ENCODE data around the gene FCHSD2.

Gene FCHSD2

DNA sequence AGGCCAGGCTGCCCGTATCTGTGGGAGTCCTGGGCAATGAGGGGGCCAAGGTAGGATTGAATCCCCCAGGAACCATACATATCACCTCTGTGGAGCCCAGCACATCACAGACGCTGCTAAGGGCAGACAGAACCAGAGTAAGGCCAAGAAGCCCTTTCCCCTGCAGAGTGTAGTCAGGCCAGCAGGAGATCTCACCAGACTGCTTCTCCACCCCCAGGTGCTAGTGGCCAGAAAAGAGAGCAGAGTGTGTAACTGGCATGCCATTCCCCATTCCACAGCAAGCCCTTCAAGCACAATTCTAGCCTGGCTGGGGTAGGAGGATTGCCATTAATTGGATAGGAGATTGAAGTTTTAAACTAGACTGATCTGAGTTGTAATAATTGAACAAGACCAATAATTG, 28.0 kb upstream of the FCHSD2 start:
- no peak for DNase-seq (ENCODE audit: low read depth)
- TF ChIP-seq MAX (IDR thresholded peaks at IDR 0.05; ENCODE audit: low read depth, low read length) (no peak), POLR2A (IDR thresholded peaks at IDR 0.05; ENCODE audit: extremely low read depth, insufficient read length) (no peak), MYC (IDR thresholded peaks at IDR 0.05; ENCODE audit: low read depth, low read length) (no peak), CTCF (IDR thresholded peaks at IDR 0.05; ENCODE audit: low read depth, low read length) (no peak)
- H3K4me3 ChIP-seq (ENCODE audit: low read depth, low read length) = no peak overlapping the region

DNA sequence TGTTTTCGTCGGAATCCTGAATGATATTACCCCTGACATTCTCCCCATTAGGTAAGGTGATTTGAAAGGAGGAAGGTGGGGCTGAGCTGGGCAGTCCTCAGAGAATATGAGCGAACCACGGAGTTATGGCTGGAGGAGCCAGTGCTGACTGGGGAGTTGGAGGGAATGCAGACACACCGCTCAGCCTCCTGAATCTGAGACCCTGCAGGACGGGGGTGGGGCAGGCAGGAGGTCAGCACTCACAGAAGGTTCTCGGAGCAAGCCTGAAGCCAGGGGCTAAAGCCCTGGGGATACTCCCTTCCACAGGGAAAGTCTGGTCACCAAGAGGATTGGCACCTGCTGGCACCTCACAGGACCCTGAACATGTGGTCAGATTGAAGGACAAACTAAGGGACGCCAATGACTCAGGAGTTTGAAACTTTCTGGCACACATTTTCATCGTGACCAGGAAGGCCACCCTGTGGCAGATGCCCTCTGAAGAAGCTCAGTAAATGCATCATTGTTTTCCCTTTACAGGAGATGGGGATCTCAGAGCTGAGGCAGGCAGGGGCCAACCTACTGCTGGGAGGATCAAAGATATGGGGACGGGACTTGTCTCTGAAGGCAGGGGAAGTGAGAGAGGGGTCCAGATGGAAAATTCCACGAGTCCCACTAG, 26.9 kb upstream of the FCHSD2 start:
- no peak for DNase-seq (ENCODE audit: low read depth)
- no peak overlapping the region for H3K4me3 ChIP-seq (ENCODE audit: low read depth, low read length)
- no peak for TF ChIP-seq POLR2A (IDR thresholded peaks at IDR 0.05; ENCODE audit: extremely low read depth, insufficient read length)
- TF ChIP-seq MAX (IDR thresholded peaks at IDR 0.05; ENCODE audit: low read depth, low read length) = no peak
- no peak for TF ChIP-seq MYC (IDR thresholded peaks at IDR 0.05; ENCODE audit: low read depth, low read length)
- no peak for TF ChIP-seq CTCF (IDR thresholded peaks at IDR 0.05; ENCODE audit: low read depth, low read length)

- no peak for DNase-seq (ENCODE audit: low read depth)
- H3K4me3 ChIP-seq (ENCODE audit: low read depth, low read length) = no peak overlapping the region
- TF ChIP-seq CTCF (IDR thresholded peaks at IDR 0.05; ENCODE audit: low read depth, low read length) (no peak), POLR2A (IDR thresholded peaks at IDR 0.05; ENCODE audit: extremely low read depth, insufficient read length) (no peak), MYC (IDR thresholded peaks at IDR 0.05; ENCODE audit: low read depth, low read length) (no peak), MAX (IDR thresholded peaks at IDR 0.05; ENCODE audit: low read depth, low read length) (no peak)
Observed at GRCh38 chr11:73167363-73167954, 25.3 kb upstream of the FCHSD2 start.

DNA sequence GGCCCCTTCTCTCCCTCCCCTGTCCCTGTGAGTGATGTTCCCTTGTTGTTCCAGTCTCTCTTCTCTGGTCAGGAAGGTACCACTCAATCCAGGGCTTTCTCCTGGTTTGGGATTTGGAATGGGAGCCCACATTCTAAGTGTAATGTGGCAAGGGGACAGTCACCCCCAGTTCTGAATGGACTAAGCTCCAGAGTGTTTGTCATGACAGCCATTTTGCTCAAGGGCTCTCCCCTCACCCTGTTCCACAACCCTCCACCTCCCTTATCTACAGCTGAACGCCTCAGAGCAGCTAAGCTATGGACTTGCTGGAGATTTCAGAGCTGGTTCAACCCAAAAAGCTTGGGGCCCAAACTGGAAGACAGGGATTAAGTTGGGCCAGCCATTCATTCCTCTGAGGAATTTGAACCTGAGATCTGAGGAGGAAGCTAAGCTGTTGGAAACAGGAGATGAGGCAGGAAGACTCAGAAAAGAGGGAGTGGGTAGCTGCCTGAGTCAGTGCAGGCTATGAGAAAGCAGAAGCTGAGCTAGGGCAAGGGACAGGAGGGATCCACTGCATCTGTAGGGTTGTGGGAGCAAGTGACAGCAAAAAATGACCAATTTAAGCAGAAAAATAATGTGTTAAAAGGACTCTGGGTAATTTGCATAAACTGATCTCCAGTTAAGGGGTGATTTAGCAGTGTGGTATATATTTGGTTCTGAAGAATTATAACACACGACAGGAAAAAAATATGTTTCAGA, 22.9 kb upstream of the FCHSD2 start:
- peak; percentile 71 for DNase-seq (ENCODE audit: low read depth)
- no peak overlapping the region for H3K4me3 ChIP-seq (ENCODE audit: low read depth, low read length)
- no peak for TF ChIP-seq CTCF (IDR thresholded peaks at IDR 0.05; ENCODE audit: low read depth, low read length)
- no peak for TF ChIP-seq MAX (IDR thresholded peaks at IDR 0.05; ENCODE audit: low read depth, low read length)
- TF ChIP-seq MYC (IDR thresholded peaks at IDR 0.05; ENCODE audit: low read depth, low read length) = no peak

GRCh38 chr11:73163638-73164174, 21.6 kb upstream of the FCHSD2 start:
- no peak for DNase-seq (ENCODE audit: low read depth)
- no peak overlapping the region for H3K4me3 ChIP-seq (ENCODE audit: low read depth, low read length)
- TF ChIP-seq MAX (IDR thresholded peaks at IDR 0.05; ENCODE audit: low read depth, low read length) = no peak
- TF ChIP-seq POLR2A (IDR thresholded peaks at IDR 0.05; ENCODE audit: extremely low read depth, insufficient read length) = no peak
- no peak for TF ChIP-seq MYC (IDR thresholded peaks at IDR 0.05; ENCODE audit: low read depth, low read length)
- TF ChIP-seq CTCF (IDR thresholded peaks at IDR 0.05; ENCODE audit: low read depth, low read length) = no peak

Measured in NB4 (cell line).